ENCODE measurements around the gene HAAO.

The HAAO gene

GRCh38 chr2:42786561-42787345, 5.6 kb downstream of the HAAO start:
- no peak for DNase-seq
- in situ Hi-C loops (cut with HindIII; ENCODE audit: low pct_ligation_motif_present, low sequenced_read_pairs), result no loop called here
- TF ChIP-seq CTCF (IDR thresholded peaks at IDR 0.05; ENCODE audit: low read depth, low read length, missing control alignments), result no peak
- Histone ChIP-seq H3K27me3 (replicated peaks) (no peaks in the 10 kb centered on the region), H3K27ac (no peak overlapping the region), H3K36me3 (replicated peaks) (no peaks in the 10 kb centered on the region), H3K4me3 (ENCODE audit: low read depth, low read length) (no peak overlapping the region)

DNA sequence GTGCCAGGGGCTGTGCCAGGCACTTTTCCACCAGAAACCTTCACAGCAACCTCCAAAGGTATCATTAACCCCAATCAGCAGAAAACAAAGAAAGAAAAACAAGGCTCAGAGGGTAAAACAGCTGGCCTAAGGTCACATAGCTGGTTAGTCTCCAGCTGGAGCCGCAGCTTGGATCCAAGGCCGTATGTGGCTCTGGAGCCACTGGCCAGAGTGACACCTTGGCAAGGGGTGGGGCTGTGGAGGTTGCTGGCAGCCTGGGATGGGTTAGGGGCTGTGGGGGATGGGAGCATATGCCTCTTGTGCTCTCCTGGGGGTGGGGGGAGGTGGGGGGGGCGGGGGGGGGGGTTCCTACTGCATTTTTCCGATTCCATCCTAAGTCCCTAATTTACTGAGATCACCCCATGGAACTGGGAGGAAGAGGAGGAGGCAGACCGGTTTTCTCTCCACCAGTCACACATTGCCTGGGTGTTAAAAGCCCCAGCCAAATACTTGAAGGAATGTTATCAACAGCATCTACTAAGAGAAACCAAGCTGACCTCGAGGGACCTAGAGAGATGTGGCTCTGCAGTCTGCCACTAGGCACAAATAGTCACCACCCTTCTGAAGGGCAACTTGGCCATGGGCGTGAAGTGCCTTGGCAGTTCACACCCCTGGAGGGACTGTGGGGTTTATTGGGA, 8.0 kb downstream of the HAAO start:
- in situ Hi-C loops (cut with HindIII; ENCODE audit: low pct_ligation_motif_present, low sequenced_read_pairs), result no loop called here
- Histone ChIP-seq H3K4me3 (ENCODE audit: low read depth, low read length) (no peak overlapping the region), H3K27ac (no peak overlapping the region), H3K36me3 (replicated peaks) (no peaks in the 10 kb centered on the region), H3K27me3 (replicated peaks) (no peaks in the 10 kb centered on the region)
- TF ChIP-seq CTCF (IDR thresholded peaks at IDR 0.05; ENCODE audit: low read depth, low read length, missing control alignments), result no peak
- DNase-seq, result no peak

DNA sequence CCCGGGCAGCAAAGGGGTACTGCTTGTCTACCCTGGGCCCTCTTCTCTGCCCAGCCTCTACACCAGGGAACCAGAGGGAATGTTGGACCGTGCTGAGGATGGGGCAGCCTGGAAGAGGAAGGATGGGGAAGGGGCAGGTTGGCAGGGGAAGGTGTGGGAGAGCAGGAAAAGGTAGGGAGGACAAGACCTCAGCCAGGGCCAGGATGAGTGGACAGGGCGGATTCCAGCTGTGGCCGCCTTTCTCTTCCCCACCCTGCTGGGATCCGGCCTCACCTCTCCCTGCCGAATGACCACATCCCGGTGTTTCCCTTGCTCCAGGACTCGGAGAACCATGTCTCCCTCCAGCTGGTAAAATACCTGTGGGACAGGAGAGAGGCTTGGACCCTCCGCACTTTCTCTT, 8.9 kb downstream of the HAAO start:
- DNase-seq, result no peak
- in situ Hi-C loops (cut with HindIII; ENCODE audit: low pct_ligation_motif_present, low sequenced_read_pairs), result no loop called here
- H3K4me3 ChIP-seq (ENCODE audit: low read depth, low read length), result no peak overlapping the region
- no peaks in the 10 kb centered on the region for H3K27me3 ChIP-seq (replicated peaks)
- no peaks in the 10 kb centered on the region for H3K36me3 ChIP-seq (replicated peaks)
- H3K27ac ChIP-seq, result no peak overlapping the region
- TF ChIP-seq CTCF (IDR thresholded peaks at IDR 0.05; ENCODE audit: low read depth, low read length, missing control alignments), result no peak

- DNase-seq, result no peak
- in situ Hi-C loops (cut with HindIII; ENCODE audit: low pct_ligation_motif_present, low sequenced_read_pairs), result no loop called here
- H3K27me3 ChIP-seq (replicated peaks), result no peaks in the 10 kb centered on the region
- H3K4me3 ChIP-seq (ENCODE audit: low read depth, low read length), result no peak overlapping the region
- TF ChIP-seq CTCF (IDR thresholded peaks at IDR 0.05; ENCODE audit: low read depth, low read length, missing control alignments), result no peak
- H3K36me3 ChIP-seq (replicated peaks), result no peaks in the 10 kb centered on the region
- H3K27ac ChIP-seq, result no peak overlapping the region
Measured at GRCh38 chr2:42781181-42781580, 11.2 kb downstream of the HAAO start.

DNA sequence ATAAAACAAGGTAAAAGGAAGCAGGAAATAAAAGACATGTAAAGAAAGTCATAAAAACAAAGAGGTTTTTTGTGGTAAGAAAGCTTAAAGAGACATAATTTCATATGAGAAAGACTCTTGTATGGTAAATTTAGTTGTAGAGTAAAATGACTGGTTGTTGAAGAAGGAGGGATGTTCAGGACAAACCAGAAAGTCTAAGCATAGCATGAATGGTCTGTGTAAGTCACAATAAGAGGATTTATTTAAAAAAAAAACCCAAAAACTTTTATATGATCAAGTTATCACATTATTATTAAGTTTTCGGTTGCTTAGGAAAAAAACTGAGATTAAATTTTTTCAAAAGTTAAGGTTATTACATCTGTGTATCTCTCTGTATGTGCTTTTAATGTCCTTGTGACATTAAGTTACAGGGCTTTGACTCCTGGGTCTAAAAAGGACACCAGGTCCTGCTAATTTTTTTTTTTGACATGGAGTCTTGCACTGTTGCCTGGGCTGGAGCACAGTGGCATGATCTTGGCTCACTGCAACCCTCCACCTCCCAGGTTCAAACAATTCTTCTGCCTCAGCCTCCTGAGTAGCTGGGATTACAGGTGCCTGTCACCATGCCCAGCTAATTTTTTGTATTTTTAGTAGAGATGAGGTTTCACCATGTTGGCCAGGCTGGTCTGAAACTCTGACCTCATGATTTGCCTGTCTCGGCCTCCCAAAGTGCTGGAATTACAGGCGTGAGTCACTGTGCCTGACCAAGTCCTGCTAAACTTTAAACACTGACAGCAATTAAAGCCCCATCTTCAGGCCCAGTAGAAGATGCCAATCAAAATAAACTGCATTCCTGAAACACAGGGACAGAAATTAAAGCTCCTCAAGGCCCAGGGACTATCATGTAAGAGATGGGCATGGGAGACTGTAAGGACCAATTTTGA, 14.2 kb downstream of the HAAO start:
- H3K27ac ChIP-seq, result no peak overlapping the region
- no peak for TF ChIP-seq CTCF (IDR thresholded peaks at IDR 0.05; ENCODE audit: low read depth, low read length, missing control alignments)
- no peak overlapping the region for H3K4me3 ChIP-seq (ENCODE audit: low read depth, low read length)
- no peak for DNase-seq
- no peaks in the 10 kb centered on the region for H3K36me3 ChIP-seq (replicated peaks)
- in situ Hi-C loops (cut with HindIII; ENCODE audit: low pct_ligation_motif_present, low sequenced_read_pairs), result no loop called here
- H3K27me3 ChIP-seq (replicated peaks), result no peaks in the 10 kb centered on the region

All from brain microvascular endothelial cell (primary cell).